Measurements from ENCODE around the gene TSEN15. TPM values are rescaled to one million over a fixed set of nuclear protein-coding genes. Genes with fewer than 3 reads are reported as not detected.

Gene TSEN15
- total and polyA plus RNA-seq, 2 of the 8 experiments (the other 6 are each of a cell fraction or from before 2014, with no cell fraction given), result 23.4 to 31.4 TPM

DNA sequence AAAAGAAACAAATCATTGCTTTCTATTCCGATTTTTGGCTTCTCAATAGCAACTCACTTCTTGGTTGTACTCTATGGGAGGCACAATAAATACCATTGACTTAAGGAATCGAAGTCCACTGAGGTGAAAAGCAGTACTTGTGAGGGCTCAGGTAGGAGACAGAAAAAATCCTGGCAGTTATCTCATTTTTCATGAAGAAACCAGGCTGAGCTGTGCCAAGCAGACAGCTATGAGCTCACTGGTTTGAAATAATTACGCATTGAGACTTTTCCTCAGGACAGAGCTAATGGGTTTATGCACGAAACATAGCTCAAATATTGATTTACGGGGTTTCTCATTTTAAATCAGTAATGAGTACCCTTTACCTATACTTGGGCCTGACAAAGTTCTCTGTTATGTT, 32.5 kb upstream of the TSEN15 start:
- no peaks in the 10 kb centered on the region for H3K36me3 ChIP-seq (ENCODE audit: control insufficient read depth in 2 of 4, insufficient read depth in 4 of 4, low read length in 3 of 4)
- H2AK5ac ChIP-seq (ENCODE audit: low read depth, low read length), result no peak overlapping the region
- H2BK12ac ChIP-seq (ENCODE audit: low read depth, low read length), result no peak overlapping the region
- H3K4me3 ChIP-seq (ENCODE audit: extremely low read depth in 1 of 4, insufficient read depth in 2 of 4, low read depth in 3 of 4, low read length in 4 of 4), result no peak overlapping the region
- no peak overlapping the region for H3K56ac ChIP-seq (replicated peaks; ENCODE audit: insufficient read length, low read depth, low read length)
- no peak overlapping the region for H2BK5ac ChIP-seq (ENCODE audit: low read depth, low read length)
- no peaks in the 10 kb centered on the region for H3K9me3 ChIP-seq (ENCODE audit: insufficient read depth in 2 of 2, low read depth in 1 of 2, low read length in 1 of 2)
- H3K4me1 ChIP-seq (replicated peaks in 1 of 4; ENCODE audit: control insufficient read depth in 3 of 4, insufficient read depth in 4 of 4, low read length in 3 of 4), result peaks cover 0 to 9% (median 4%) of the 10 kb centered on the region in 4 experiments; a peak in 3 of 7 replicates
- no peak overlapping the region for H4K5ac ChIP-seq (ENCODE audit: insufficient read length, low read depth, low read length)
- H3K23me2 ChIP-seq (ENCODE audit: low read depth, low read length), result no peaks in the 10 kb centered on the region
- ChIA-PET POLR2A (ENCODE audit: partially characterized antibody) (no interaction called here), CTCF (ENCODE audit: partially characterized antibody) (interaction anchor here (0.5 kb wide), 1 partner anchor 9 kb away, joined by 3 read pairs; no protein-coding TSS in a partner anchor)
- H2BK20ac ChIP-seq (ENCODE audit: low read length), result no peak overlapping the region
- no peak overlapping the region for H4K8ac ChIP-seq (ENCODE audit: extremely low read depth, insufficient read depth, low read length)
- no peak overlapping the region for H4K91ac ChIP-seq (replicated peaks; ENCODE audit: insufficient read length, low read length)
- H3K27ac ChIP-seq (ENCODE audit: low read depth, low read length), result no peak overlapping the region
- no peak overlapping the region for H3K9ac ChIP-seq (replicated peaks in 1 of 4; ENCODE audit: extremely low read depth in 1 of 4, low read depth in 3 of 4, low read length in 3 of 4)
- no peak overlapping the region for H3K23ac ChIP-seq (ENCODE audit: insufficient read length)
- H2BK120ac ChIP-seq (replicated peaks; ENCODE audit: low read depth, low read length), result no peak overlapping the region
- no peaks in the 10 kb centered on the region for H3K79me2 ChIP-seq (ENCODE audit: control insufficient read depth in 1 of 2, insufficient read depth in 2 of 2, low read length in 2 of 2)
- no peak overlapping the region for H3K4ac ChIP-seq (replicated peaks; ENCODE audit: insufficient read length, low read depth, low read length)
- DNase-seq (ENCODE audit: low read depth in 1 of 2, low spot score in 2 of 2) (no peak), FAIRE-seq (no peak)
- no peak overlapping the region for H2AFZ ChIP-seq (ENCODE audit: low read length)
- no peak for TF ChIP-seq KDM1A (IDR thresholded peaks at IDR 0.05; ENCODE audit: borderline replicate concordance, low read length)
- TF ChIP-seq TCF12 (IDR thresholded peaks at IDR 0.05; ENCODE audit: low read depth, low read length), result no peak
- TF ChIP-seq GABPA (IDR thresholded peaks at IDR 0.05; ENCODE audit: borderline replicate concordance, insufficient read depth, low read length), result no peak
- TF ChIP-seq SUZ12 (IDR thresholded peaks at IDR 0.05; ENCODE audit: low read length), result no peak
- no peak for TF ChIP-seq RFX5 (IDR thresholded peaks at IDR 0.05; ENCODE audit: borderline replicate concordance, low read depth, low read length)
- TF ChIP-seq SP4 (IDR thresholded peaks at IDR 0.05; ENCODE audit: low read length), result no peak
- TF ChIP-seq RNF2 (IDR thresholded peaks at IDR 0.05; ENCODE audit: borderline replicate concordance, low read depth, low read length, missing control alignments, poor library complexity, severe bottlenecking), result no peak
- no peak for TF ChIP-seq BACH1 (IDR thresholded peaks at IDR 0.05; ENCODE audit: low read length)
- no peak for TF ChIP-seq JUN (IDR thresholded peaks at IDR 0.05; ENCODE audit: low read depth, low read length)
- no peak for TF ChIP-seq NANOG (IDR thresholded peaks at IDR 0.05; ENCODE audit: insufficient read depth, low read depth, low read length, poor library complexity, severe bottlenecking)
- TF ChIP-seq SIX5 (IDR thresholded peaks at IDR 0.05; ENCODE audit: low read depth, low read length), result no peak
- H2BK15ac ChIP-seq (ENCODE audit: low read length), result no peak overlapping the region
- H3K14ac ChIP-seq (ENCODE audit: insufficient read length), result no peak overlapping the region
- H3K18ac ChIP-seq (ENCODE audit: extremely low read depth, low read length), result no peak overlapping the region
- H3K27me3 ChIP-seq (replicated peaks in 1 of 4; ENCODE audit: control insufficient read depth in 3 of 4, extremely low read depth in 1 of 4, insufficient read depth in 3 of 4, low read length in 3 of 4), result no peaks in the 10 kb centered on the region; a peak in 1 of 7 replicates
- H3K4me2 ChIP-seq (ENCODE audit: insufficient read depth in 1 of 2, low read depth in 2 of 2, low read length in 2 of 2), result no peak overlapping the region
- no peaks in the 10 kb centered on the region for H4K20me1 ChIP-seq (replicated peaks in 1 of 2; ENCODE audit: control insufficient read depth in 1 of 2, insufficient read depth in 2 of 2, low read length in 2 of 2)
- WGBS, 2 experiments (ENCODE audit: extremely low coverage in 1 of 2, insufficient coverage in 1 of 2, insufficient read length in 1 of 2, insufficient replicate concordance in 2 of 2, low coverage in 1 of 2, low lambda C conversion rate in 2 of 2, missing lambda C conversion rate in 1 of 2), result 86% methylated on average over 5 of the region's 5 CpGs; no CpG with 5 or more reads in 1 of the 2 experiments
- H3K79me1 ChIP-seq (ENCODE audit: low read depth, low read length), result no peaks in the 10 kb centered on the region

Measured in H1 (cell line).